ENCODE data around the gene IGF2BP3.
"Not testable (repeated sequence)": the region's sequence is repeated elsewhere in the genome, so short reads cannot be mapped to it uniquely, and the experiment has no call there.

Gene IGF2BP3

GRCh38 chr7:23338863-23339262 lies 131.4 kb downstream of the IGF2BP3 start:
- DNase-seq (ENCODE audit: low spot score), result no peak

DNA sequence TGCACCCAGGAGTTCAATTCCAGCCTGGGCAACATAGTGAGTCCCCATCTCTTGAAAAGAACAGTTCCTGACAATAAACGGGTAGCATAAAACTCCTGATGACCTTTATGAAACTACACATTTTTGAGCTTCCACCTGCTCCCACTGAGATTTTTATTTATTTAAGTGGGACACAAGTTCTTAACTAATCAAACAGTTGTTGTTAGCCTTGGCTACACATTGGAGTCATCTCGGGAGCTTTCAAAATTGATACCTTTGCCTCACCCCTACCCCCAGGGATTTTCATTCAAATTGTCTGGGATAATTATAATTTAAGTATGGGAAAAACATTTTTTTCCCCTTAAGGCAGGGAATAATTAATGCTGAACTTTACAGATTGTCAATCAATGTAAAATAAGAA lies 131.9 kb downstream of the IGF2BP3 start:
- no peak for DNase-seq (ENCODE audit: low spot score)

DNA sequence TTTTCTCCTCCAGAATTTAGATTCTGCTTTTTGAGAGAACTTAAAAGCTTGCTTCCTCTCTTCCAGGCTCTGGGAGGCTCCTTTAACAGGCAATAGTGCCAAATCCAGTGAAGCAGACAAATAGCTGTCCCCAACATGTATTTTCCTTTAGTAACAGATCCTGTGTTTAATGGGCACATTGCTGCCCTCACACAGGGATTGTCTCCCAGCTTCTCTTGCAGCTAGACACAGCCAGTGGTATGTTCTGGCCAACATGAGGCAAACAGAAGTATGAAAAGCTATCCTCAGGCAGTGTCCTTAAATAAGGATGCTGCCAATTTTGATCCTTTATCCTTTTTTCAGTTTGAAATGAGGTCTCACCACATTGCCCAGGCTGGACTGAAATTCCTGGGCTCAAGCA lies 132.9 kb downstream of the IGF2BP3 start:
- DNase-seq (ENCODE audit: low spot score), result no peak

DNA sequence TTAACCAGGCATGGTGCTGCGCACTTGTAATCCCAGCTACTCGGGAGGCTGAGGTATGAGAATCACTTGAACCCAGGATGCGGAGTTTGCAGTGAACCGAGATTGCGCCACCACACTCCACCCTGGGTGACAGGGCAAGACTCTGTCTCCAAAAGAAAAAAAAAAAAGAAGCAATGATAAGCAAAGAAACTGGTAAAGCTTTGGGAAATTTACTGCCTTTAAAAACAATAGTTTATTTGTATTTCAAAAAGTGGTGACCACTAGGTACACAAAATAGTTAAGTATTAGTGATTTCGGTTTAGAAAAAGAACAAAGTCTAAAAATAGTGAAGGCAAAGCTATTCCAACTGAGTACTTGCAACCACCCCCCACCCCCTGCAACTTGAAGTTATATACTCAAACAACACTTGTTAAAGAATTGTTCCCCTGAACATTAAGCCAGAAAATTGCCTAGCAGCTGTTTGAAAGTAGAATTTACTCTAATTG lies 133.4 kb downstream of the IGF2BP3 start:
- no peak for DNase-seq (ENCODE audit: low spot score)

GRCh38 chr7:23336086-23336485 lies 134.2 kb downstream of the IGF2BP3 start:
- no peak for DNase-seq (ENCODE audit: low spot score)

- DNase-seq (ENCODE audit: low spot score), result no peak
Measured at GRCh38 chr7:23335621-23336020, 134.7 kb downstream of the IGF2BP3 start.

DNA sequence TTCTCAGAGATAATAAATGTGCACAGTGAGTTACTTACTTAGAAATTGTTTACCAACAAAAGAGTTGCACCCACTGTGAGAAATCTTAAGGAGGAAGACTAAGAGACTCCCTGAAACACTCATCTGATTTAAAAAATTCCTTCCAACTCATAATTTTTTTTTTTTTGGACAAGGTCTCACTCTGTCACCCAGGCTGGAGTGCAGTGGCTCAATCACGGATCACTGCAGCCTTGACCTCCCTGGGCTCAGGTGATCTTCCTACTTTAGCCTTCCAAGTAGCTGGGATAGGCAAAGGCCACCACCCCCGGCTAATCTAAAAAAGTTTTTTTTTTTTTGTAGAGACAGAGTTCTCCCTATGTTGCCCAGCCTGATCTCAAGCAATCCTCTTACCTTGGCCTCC lies 135.2 kb downstream of the IGF2BP3 start:
- no peak for DNase-seq (ENCODE audit: low spot score)

DNA sequence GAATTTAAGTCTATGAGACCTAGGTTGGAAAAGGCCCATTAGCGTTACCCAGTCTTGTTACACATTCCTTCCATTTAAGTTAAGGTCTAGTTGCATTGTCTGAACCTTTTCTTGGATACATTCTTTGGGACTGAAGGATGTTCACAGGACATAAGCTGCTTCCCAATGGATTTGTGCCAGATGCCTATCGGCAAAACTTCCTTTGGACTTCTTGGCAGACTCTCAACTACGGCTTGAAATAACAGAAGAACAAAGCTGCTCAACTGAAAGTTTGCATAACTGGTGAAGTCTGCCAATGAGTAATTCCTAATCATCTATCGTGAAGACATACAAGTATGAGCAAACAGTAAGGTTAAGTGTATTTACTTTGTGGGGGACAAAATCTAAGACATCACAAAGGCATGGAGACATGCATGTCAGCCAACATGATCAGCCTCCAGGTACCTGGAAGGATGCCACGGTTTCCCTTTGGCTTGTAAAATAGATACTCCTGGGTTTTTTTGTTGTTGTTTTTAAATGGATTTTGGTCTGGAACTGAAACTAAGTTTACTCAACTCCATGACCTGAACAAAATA lies 135.7 kb downstream of the IGF2BP3 start:
- DNase-seq (ENCODE audit: low spot score), result no peak

- no peak for DNase-seq (ENCODE audit: low spot score)
Measured at GRCh38 chr7:23333671-23334246, 136.5 kb downstream of the IGF2BP3 start.

GRCh38 chr7:23332910-23333612 lies 137.2 kb downstream of the IGF2BP3 start:
- no peak for DNase-seq (ENCODE audit: low spot score)

DNA sequence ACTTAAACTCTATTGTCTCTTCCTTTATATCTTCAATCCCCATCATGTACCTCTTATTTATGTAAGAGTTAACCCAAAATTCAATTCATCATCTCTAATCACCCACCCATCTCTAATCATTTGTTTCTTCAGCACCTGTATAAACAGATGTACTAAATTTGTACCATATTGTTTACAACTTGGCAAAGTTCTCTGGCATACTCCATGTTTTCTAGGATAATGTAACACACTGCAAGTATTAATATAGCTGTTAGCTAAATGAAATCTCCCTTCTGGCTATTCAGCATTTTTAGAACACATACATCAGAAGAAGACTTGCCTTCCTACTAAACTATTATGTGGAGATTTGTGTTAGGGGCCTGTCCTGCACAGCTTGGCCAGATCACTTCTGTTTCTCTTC lies 138.1 kb downstream of the IGF2BP3 start:
- no peak for DNase-seq (ENCODE audit: low spot score)

DNA sequence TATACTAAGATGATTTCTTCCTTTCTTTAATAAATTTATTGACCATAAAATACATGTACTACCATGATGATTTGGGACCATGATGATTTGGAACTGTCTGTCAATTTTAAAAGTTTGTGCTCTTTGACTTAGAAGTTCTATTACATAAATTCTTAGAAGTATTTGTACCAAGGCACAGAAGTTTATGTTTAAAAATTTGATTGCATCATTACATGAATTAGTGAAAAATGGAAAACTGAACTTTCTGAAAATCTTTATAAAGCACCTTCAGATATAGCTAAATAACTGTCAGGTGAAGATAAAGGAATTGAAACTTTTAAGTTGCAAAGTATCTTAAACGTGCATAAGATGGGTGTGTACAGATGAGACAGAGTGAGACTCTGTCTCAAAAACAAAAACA lies 139.2 kb downstream of the IGF2BP3 start:
- no peak for DNase-seq (ENCODE audit: low spot score)

GRCh38 chr7:23315366-23315765 lies 154.9 kb downstream of the IGF2BP3 start:
- no peak for DNase-seq (ENCODE audit: low spot score)

DNA sequence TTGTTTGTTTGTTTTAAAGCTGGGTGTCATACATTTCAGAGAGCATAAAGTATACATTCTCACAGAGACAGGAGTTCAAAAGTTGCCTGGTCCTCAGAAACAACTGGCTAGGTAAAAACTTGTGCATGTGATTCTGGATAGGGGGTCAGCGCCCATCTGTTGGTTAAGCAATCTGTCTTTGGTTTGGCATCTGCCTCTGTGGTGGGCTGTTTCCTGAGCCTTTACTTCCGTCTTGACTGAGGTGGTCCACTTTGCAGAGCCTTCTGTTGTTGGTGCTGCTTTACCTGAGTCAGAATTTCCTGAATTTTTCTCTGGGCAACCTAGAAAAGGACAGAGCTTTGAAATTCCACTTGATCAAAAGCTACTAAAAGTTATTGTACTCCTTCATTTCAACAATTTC lies 158.2 kb downstream of the IGF2BP3 start:
- DNase-seq (ENCODE audit: low spot score), result not testable (repeated sequence)

DNA sequence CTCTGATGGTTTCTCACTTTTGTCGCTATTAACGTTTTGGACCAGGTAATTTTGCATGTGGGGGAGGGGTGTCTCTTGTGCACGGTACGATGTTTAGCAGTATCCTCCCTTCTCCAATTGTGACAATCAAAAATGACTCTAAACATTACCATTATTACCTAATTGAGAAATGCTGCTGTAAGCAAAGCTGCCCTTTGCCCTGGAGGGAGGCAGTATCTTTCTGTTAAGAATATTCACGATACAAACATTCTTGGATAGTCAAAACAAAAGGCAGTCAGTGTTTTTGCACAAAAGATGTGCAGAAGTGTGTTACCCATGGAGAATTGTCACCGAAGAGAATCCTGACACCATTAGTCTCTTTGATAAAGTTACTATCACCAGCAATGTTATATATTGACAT lies 161.5 kb downstream of the IGF2BP3 start:
- DNase-seq (ENCODE audit: low spot score), result no peak

GRCh38 chr7:23306936-23307521 lies 163.3 kb downstream of the IGF2BP3 start:
- DNase-seq (ENCODE audit: low spot score), result no peak

- no peak for DNase-seq (ENCODE audit: low spot score)
Measured at GRCh38 chr7:23299770-23300300, 170.5 kb downstream of the IGF2BP3 start.

DNA sequence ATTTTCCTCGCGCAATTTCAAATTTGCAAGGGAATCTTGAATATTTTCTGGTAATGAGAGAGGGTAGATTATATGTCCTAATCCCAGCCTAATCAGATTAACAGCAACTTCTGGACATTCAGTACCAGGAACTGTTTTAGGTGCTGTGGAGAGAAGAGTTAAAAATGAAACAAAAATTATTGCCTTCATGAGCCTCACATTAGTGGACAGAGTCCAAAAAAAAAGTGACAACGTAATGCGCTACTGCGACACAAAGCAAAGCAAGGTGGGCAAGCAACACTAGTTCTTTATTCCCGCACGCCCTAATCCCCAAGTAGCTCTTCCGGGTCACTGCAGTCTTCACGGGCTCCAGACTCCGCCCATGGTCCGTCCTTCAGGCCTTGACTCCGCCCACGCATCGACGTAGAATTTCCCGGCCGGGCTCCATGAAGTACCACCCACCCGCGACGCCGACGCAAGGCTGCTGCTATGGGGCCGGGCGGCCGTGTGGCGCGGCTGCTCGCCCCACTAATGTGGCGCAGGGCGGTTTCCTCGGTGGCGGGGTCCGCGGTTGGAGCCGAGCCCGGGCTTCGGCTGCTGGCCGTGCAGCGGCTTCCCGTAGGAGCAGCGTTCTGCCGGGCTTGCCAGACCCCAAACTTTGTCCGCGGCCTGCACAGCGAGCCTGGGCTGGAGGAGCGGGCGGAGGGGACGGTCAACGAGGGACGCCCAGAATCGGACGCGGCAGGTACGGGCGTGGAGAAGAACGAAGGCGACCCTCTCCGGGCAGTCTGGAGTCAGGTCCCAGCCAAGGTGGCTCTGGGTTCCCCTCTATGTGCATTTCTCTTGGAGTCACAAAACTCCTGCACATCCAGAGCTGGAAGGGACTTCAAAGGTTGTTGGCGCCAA lies 171.2 kb downstream of the IGF2BP3 start, which contains the start of gene MALSU1:
MALSU1 (plus strand) TSS at position 455 of the 885 bp plus-strand sequence; CDS start at position 469, 14 bp downstream.
- peak; percentile 98 for DNase-seq (ENCODE audit: low spot score)

- no peak for DNase-seq (ENCODE audit: low spot score)
Measured at GRCh38 chr7:23298141-23298881, 172.0 kb downstream of the IGF2BP3 start.

- DNase-seq (ENCODE audit: low spot score), result no peak
Measured at GRCh38 chr7:23295401-23295697, 174.9 kb downstream of the IGF2BP3 start.

All from putamen (tissue), 1 donor.